Measurements from ENCODE around the gene SALL2. TPM values are rescaled to one million over a fixed set of nuclear protein-coding genes. Genes with fewer than 3 reads are reported as not detected.

The SALL2 gene
- total RNA-seq, 1 experiment from 2014 or later: 0.47 TPM

- DNase-seq (ENCODE audit: low read depth, low spot score) (no peak), ATAC-seq (no peak)
- H3K4me3 ChIP-seq (replicated peaks in 1 of 2; ENCODE audit: low read depth in 1 of 2, low read length in 2 of 2): no peak overlapping the region
- TF ChIP-seq SIN3A (IDR thresholded peaks at IDR 0.05; ENCODE audit: low read depth) (no peak), FOSL1 (IDR thresholded peaks at IDR 0.05; ENCODE audit: low read depth) (no peak), CEBPB (IDR thresholded peaks at IDR 0.05; ENCODE audit: low read depth) (no peak), SP1 (IDR thresholded peaks at IDR 0.05; ENCODE audit: low read depth) (no peak), EZH2phosphoT487 (IDR thresholded peaks at IDR 0.05; ENCODE audit: borderline replicate concordance) (no peak), YY1 (IDR thresholded peaks at IDR 0.05; ENCODE audit: extremely low read depth, insufficient replicate concordance, low read depth, low read length) (no peak), EGR1 (IDR thresholded peaks at IDR 0.05; ENCODE audit: low read depth) (no peak), TCF7L2 (IDR thresholded peaks at IDR 0.05; ENCODE audit: borderline replicate concordance, extremely low read depth, insufficient read depth, insufficient read length) (no peak), ZFX (IDR thresholded peaks at IDR 0.05) (no peak), EZH2 (IDR thresholded peaks at IDR 0.05) (no peak)
- TF ChIP-seq, protein P1, sequence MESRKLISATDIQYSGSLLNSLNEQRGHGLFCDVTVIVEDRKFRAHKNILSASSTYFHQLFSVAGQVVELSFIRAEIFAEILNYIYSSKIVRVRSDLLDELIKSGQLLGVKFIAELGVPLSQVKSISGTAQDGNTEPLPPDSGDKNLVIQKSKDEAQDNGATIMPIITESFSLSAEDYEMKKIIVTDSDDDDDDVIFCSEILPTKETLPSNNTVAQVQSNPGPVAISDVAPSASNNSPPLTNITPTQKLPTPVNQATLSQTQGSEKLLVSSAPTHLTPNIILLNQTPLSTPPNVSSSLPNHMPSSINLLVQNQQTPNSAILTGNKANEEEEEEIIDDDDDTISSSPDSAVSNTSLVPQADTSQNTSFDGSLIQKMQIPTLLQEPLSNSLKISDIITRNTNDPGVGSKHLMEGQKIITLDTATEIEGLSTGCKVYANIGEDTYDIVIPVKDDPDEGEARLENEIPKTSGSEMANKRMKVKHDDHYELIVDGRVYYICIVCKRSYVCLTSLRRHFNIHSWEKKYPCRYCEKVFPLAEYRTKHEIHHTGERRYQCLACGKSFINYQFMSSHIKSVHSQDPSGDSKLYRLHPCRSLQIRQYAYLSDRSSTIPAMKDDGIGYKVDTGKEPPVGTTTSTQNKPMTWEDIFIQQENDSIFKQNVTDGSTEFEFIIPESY (IDR thresholded peaks at IDR 0.05; ENCODE audit: extremely low read depth, insufficient replicate concordance, low read length): no peak
- TF ChIP-seq, protein P2, sequence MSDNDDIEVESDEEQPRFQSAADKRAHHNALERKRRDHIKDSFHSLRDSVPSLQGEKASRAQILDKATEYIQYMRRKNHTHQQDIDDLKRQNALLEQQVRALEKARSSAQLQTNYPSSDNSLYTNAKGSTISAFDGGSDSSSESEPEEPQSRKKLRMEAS (IDR thresholded peaks at IDR 0.05): no peak
- TF ChIP-seq, protein P3, sequence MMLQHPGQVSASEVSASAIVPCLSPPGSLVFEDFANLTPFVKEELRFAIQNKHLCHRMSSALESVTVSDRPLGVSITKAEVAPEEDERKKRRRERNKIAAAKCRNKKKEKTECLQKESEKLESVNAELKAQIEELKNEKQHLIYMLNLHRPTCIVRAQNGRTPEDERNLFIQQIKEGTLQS (IDR thresholded peaks at IDR 0.05): no peak
- TF ChIP-seq, protein P4, sequence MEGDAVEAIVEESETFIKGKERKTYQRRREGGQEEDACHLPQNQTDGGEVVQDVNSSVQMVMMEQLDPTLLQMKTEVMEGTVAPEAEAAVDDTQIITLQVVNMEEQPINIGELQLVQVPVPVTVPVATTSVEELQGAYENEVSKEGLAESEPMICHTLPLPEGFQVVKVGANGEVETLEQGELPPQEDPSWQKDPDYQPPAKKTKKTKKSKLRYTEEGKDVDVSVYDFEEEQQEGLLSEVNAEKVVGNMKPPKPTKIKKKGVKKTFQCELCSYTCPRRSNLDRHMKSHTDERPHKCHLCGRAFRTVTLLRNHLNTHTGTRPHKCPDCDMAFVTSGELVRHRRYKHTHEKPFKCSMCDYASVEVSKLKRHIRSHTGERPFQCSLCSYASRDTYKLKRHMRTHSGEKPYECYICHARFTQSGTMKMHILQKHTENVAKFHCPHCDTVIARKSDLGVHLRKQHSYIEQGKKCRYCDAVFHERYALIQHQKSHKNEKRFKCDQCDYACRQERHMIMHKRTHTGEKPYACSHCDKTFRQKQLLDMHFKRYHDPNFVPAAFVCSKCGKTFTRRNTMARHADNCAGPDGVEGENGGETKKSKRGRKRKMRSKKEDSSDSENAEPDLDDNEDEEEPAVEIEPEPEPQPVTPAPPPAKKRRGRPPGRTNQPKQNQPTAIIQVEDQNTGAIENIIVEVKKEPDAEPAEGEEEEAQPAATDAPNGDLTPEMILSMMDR (IDR thresholded peaks at IDR 0.05 in 2 of 3, conservative IDR thresholded peaks at IDR 0.05 in 1 of 3; ENCODE audit: borderline replicate concordance in 1 of 3, insufficient read depth in 1 of 3, low read depth in 2 of 3, low read length in 2 of 3): no peak
- H3K36me3 ChIP-seq (ENCODE audit: control insufficient read depth in 1 of 2, insufficient read depth in 2 of 2, low read length in 2 of 2): peaks cover 40 to 44% of the 10 kb centered on the region in 2 experiments
- no peak overlapping the region for H3K4me2 ChIP-seq (ENCODE audit: low read length)
- H3K9me3 ChIP-seq (ENCODE audit: control insufficient read depth in 1 of 2, insufficient read depth in 1 of 2, low read depth in 1 of 2, low read length in 2 of 2): no peaks in the 10 kb centered on the region
- ChIA-PET CTCF (interaction anchor here (0.6 to 1.4 kb wide), 3 partner anchors 16 to 524 kb away, joined by 3 read pairs; partner anchors contain the start of gene METTL3), RAD21 (ENCODE audit: low non-redundant PET in 1 of 2, low total read pairs in 2 of 2, uncharacterized antibody in 2 of 2, unreplicated experiment in 2 of 2) (interaction anchor here in 1 of 2 experiments (0.6 kb wide), 1 partner anchor 276 kb away, joined by 4 read pairs; no protein-coding TSS in a partner anchor), POLR2A (interaction anchor here (0.7 kb wide), 1 partner anchor 8 kb away, joined by 3 read pairs; no protein-coding TSS in a partner anchor)
- no peaks in the 10 kb centered on the region for H3K27me3 ChIP-seq (ENCODE audit: insufficient read depth, low read length)
- no peak overlapping the region for H3K27ac ChIP-seq (ENCODE audit: low read depth, low read length)
- no peak overlapping the region for H3K9ac ChIP-seq (ENCODE audit: low read length)
- BruUV-seq (replicated peaks): no TSS peak
- no peaks in the 10 kb centered on the region for H3K9me2 ChIP-seq (ENCODE audit: insufficient read depth)
- H2AFZ ChIP-seq (ENCODE audit: low read depth, low read length, poor library complexity, severe bottlenecking): no peak overlapping the region
- no peaks in the 10 kb centered on the region for H3K4me1 ChIP-seq (ENCODE audit: control insufficient read depth in 1 of 2, insufficient read depth in 2 of 2, low read length in 2 of 2)
- peaks cover 6% of the 10 kb centered on the region; the same call in 1 of the 2 replicates for H3K79me2 ChIP-seq (ENCODE audit: insufficient read depth, low read length)
- intact Hi-C loops (cut with micrococcal nuclease): no loop called here
- no peaks in the 10 kb centered on the region; the same call in 1 of the 2 replicates for H4K20me1 ChIP-seq (ENCODE audit: insufficient read depth)
Observed at GRCh38 chr14:21494902-21495762, 31.0 kb downstream of the SALL2 start.

Data from HCT116 (cell line).